Neural cell (in vitro differentiated cells): ENCODE measurements around the gene HLA-C. TPM values are rescaled to one million over a fixed set of nuclear protein-coding genes. Genes with fewer than 3 reads are reported as not detected.

Source experiments
- H2AFZ ChIP-seq: fragments of 200-600, 300-800 bp; sonication (generic), shearing (Covaris generic); 2 replicates; pipeline ENCODE4 v1.6.0; 2014; ENCODE audit warnings: low read depth, mild to moderate bottlenecking, antibody characterized with exemption, low read length, moderate library complexity
- H3F3A ChIP-seq: fragments of 200-600 bp; shearing (Covaris generic); 2 replicates; pipeline ENCODE4 v1.6.1; 2016; ENCODE audit warnings: mild to moderate bottlenecking, moderate library complexity, mixed read lengths, antibody characterized with exemption, low read length; ENCODE audit not compliant: insufficient read depth, poor library complexity, severe bottlenecking
- H3K27ac ChIP-seq: fragments of 200-600, 300-800 bp; sonication (generic), shearing (Covaris generic); 2 replicates; pipeline ENCODE4 v1.5.1; 2014; ENCODE audit warnings: mild to moderate bottlenecking, low read length, moderate library complexity
- H3K27me3 ChIP-seq: fragments of 300-800, 200-600 bp; sonication (generic), shearing (Covaris generic); 2 replicates; pipeline ENCODE4 v1.6.0; 2014; ENCODE audit warnings: mild to moderate bottlenecking, low read depth, low read length, moderate library complexity; ENCODE audit not compliant: insufficient read depth
- H3K36me3 ChIP-seq: fragments of 300-800, 200-600 bp; sonication (generic), shearing (Covaris generic); 2 replicates; pipeline ENCODE4 v1.5.1; 2014; ENCODE audit warnings: mild to moderate bottlenecking, antibody characterized with exemption, low read length, moderate library complexity; ENCODE audit not compliant: insufficient read depth
- H3K4me2 ChIP-seq: fragments of 300-800, 200-600 bp; sonication (generic), shearing (Covaris generic); 2 replicates; pipeline ENCODE4 v1.6.0; 2014; ENCODE audit warnings: mild to moderate bottlenecking, low read length
- H3K4me3 ChIP-seq: fragments of 300-800, 200-600 bp; sonication (generic), shearing (Covaris generic); 2 replicates; pipeline ENCODE4 v1.5.1; 2014; ENCODE audit warnings: mild to moderate bottlenecking, low read length, moderate library complexity
- H3K79me2 ChIP-seq: fragments of 200-600 bp; shearing (Covaris generic); replicated peaks from 2 replicates; pipeline ENCODE4 v1.6.0; 2014; ENCODE audit warnings: mild to moderate bottlenecking, low read length, moderate library complexity; ENCODE audit not compliant: insufficient read depth
- H3K9ac ChIP-seq: fragments of 300-800, 200-600 bp; sonication (generic), shearing (Covaris generic); 2 replicates; pipeline ENCODE4 v1.6.1; 2016; ENCODE audit warnings: mild to moderate bottlenecking, low read length, mixed read lengths
- H3K9me2 ChIP-seq: fragments of 200-600 bp; shearing (Covaris generic); 2 replicates; pipeline ENCODE4 v1.6.1; 2016; ENCODE audit warnings: mild to moderate bottlenecking, low read length, mixed read lengths; ENCODE audit not compliant: insufficient read depth
- H3K9me3 ChIP-seq: fragments of 200-600, 300-800 bp; sonication (generic), shearing (Covaris generic); 2 replicates; pipeline ENCODE4 v1.6.1; 2016; ENCODE audit warnings: mild to moderate bottlenecking, mixed run types, low read length, moderate library complexity, mixed read lengths
- H4K20me1 ChIP-seq: fragments of 200-600 bp; shearing (Covaris generic); 2 replicates; pipeline ENCODE4 v1.6.1; 2016; ENCODE audit warnings: mild to moderate bottlenecking, mixed run types; ENCODE audit not compliant: insufficient read depth
- EP300 ChIP-seq: fragments of 450-650 bp; conservative IDR thresholded peaks from 2 replicates; pipeline ENCODE4 v1.6.1; 2014; ENCODE audit warnings: antibody characterized with exemption, mild to moderate bottlenecking, moderate library complexity; ENCODE audit not compliant: poor library complexity, severe bottlenecking
- EZH2 ChIP-seq: fragments of 200-600, 300-800 bp; shearing (Covaris generic), sonication (generic); IDR thresholded peaks from 2 replicates; pipeline ENCODE4 v1.6.1; 2014; ENCODE audit warnings: antibody characterized with exemption, low read length, borderline replicate concordance, mild to moderate bottlenecking; ENCODE audit not compliant: insufficient read depth, poor library complexity, severe bottlenecking
- MXI1 ChIP-seq: fragments of 450-650 bp; conservative IDR thresholded peaks from 2 replicates; pipeline ENCODE4 v1.6.1; 2014; ENCODE audit warnings: antibody characterized with exemption, mild to moderate bottlenecking; ENCODE audit not compliant: poor library complexity, severe bottlenecking
- POLR2AphosphoS5 ChIP-seq: IDR thresholded peaks from 2 replicates; pipeline ENCODE4 v1.6.1; 2012
- RAD21 ChIP-seq: fragments of 450-650 bp; conservative IDR thresholded peaks from 2 replicates; pipeline ENCODE4 v1.6.1; 2014; ENCODE audit warnings: antibody characterized with exemption, mild to moderate bottlenecking, moderate library complexity
- SMC3 ChIP-seq: fragments of 450-650 bp; conservative IDR thresholded peaks from 2 replicates; pipeline ENCODE4 v1.6.1; 2014; ENCODE audit warnings: antibody characterized with exemption, mild to moderate bottlenecking, moderate library complexity; ENCODE audit not compliant: poor library complexity
- TAF1 ChIP-seq: IDR thresholded peaks from 2 replicates; pipeline ENCODE4 v1.6.1; 2012; ENCODE audit warnings: low read depth
- polyA plus RNA-seq: library from polyadenylated mRNA; depleted of rRNA; stranded (reverse); fragments of >200 nt; gene quantifications from 2 replicates; pipeline ENCODE4 v1.2.3, GENCODE V29; 2014
- TF ChIP-seq, protein P1 (sequence below): IDR thresholded peaks from 2 replicates; pipeline ENCODE4 v1.6.1; 2012; ENCODE audit warnings: borderline replicate concordance
- TF ChIP-seq, protein P2 (sequence below): fragments of 450-650 bp; IDR thresholded peaks from 2 replicates; pipeline ENCODE4 v1.5.1; 2014; ENCODE audit warnings: antibody characterized with exemption, mild to moderate bottlenecking, moderate library complexity; ENCODE audit not compliant: poor library complexity, severe bottlenecking

The HLA-C gene
- polyA plus RNA-seq, 1 donor from 2014 or later, result 18.0 TPM

DNA sequence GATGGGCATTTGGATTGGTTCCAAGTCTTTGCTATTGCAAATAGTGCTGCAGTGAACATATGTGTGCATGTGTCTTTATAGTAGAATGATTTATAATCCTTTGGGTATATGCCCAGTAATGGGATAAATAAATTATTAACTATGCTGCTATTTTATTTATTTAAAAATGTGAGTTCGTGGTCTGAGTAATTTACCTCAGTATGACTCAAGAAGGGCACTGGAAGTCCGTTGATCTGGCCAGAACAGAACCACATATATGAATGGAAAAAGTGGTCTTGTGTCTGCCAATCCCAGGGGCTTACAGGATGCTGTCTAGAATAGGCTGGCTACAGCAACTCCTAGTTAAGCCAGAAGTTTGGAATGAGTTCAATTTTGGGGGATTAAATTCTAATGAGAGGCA lies 27.6 kb upstream of the HLA-C start:
- H3K9me2 ChIP-seq, result no peaks in the 10 kb centered on the region
- no peak overlapping the region for H3K9ac ChIP-seq
- no peaks in the 10 kb centered on the region for H3F3A ChIP-seq
- no peaks in the 10 kb centered on the region for H4K20me1 ChIP-seq
- H3K79me2 ChIP-seq, result no peaks in the 10 kb centered on the region
- H3K9me3 ChIP-seq, result no peaks in the 10 kb centered on the region
- TF ChIP-seq TAF1 (no peak), RAD21 (no peak), EP300 (no peak), EZH2 (no peak), POLR2AphosphoS5 (no peak), SMC3 (no peak), MXI1 (no peak)
- TF ChIP-seq, protein P1, sequence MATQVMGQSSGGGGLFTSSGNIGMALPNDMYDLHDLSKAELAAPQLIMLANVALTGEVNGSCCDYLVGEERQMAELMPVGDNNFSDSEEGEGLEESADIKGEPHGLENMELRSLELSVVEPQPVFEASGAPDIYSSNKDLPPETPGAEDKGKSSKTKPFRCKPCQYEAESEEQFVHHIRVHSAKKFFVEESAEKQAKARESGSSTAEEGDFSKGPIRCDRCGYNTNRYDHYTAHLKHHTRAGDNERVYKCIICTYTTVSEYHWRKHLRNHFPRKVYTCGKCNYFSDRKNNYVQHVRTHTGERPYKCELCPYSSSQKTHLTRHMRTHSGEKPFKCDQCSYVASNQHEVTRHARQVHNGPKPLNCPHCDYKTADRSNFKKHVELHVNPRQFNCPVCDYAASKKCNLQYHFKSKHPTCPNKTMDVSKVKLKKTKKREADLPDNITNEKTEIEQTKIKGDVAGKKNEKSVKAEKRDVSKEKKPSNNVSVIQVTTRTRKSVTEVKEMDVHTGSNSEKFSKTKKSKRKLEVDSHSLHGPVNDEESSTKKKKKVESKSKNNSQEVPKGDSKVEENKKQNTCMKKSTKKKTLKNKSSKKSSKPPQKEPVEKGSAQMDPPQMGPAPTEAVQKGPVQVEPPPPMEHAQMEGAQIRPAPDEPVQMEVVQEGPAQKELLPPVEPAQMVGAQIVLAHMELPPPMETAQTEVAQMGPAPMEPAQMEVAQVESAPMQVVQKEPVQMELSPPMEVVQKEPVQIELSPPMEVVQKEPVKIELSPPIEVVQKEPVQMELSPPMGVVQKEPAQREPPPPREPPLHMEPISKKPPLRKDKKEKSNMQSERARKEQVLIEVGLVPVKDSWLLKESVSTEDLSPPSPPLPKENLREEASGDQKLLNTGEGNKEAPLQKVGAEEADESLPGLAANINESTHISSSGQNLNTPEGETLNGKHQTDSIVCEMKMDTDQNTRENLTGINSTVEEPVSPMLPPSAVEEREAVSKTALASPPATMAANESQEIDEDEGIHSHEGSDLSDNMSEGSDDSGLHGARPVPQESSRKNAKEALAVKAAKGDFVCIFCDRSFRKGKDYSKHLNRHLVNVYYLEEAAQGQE, result no peak
- TF ChIP-seq, protein P2, sequence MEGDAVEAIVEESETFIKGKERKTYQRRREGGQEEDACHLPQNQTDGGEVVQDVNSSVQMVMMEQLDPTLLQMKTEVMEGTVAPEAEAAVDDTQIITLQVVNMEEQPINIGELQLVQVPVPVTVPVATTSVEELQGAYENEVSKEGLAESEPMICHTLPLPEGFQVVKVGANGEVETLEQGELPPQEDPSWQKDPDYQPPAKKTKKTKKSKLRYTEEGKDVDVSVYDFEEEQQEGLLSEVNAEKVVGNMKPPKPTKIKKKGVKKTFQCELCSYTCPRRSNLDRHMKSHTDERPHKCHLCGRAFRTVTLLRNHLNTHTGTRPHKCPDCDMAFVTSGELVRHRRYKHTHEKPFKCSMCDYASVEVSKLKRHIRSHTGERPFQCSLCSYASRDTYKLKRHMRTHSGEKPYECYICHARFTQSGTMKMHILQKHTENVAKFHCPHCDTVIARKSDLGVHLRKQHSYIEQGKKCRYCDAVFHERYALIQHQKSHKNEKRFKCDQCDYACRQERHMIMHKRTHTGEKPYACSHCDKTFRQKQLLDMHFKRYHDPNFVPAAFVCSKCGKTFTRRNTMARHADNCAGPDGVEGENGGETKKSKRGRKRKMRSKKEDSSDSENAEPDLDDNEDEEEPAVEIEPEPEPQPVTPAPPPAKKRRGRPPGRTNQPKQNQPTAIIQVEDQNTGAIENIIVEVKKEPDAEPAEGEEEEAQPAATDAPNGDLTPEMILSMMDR, result no peak
- no peak overlapping the region for H2AFZ ChIP-seq
- no peaks in the 10 kb centered on the region for H3K36me3 ChIP-seq
- no peak overlapping the region for H3K27ac ChIP-seq
- H3K4me2 ChIP-seq, result no peak overlapping the region
- no peak overlapping the region for H3K4me3 ChIP-seq
- peaks cover 4% of the 10 kb centered on the region for H3K27me3 ChIP-seq

DNA sequence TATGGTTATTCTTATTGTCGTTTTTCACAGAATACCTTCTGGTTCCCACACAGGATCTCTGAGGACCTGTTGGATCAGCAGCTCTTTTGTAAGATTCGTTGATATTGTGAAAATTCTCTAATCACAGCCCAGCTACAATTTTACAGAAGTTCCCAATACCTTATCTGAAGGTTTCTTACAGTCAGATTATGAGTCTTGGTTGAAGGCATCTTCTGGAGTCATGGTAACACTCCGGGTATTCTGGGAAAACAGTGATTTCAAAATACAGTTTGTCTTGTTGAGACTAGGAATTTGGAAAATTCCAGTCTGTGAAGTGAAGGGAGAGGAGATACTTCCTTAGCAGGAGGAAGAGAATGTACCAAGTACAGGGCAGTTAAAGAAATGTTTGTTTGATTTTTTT lies 22.2 kb upstream of the HLA-C start:
- Histone ChIP-seq H3K27me3 (peaks cover 4% of the 10 kb centered on the region), H3K36me3 (no peaks in the 10 kb centered on the region), H3K79me2 (no peaks in the 10 kb centered on the region), H3K27ac (no peak overlapping the region), H4K20me1 (no peaks in the 10 kb centered on the region), H3K4me3 (no peak overlapping the region), H3K9me2 (no peaks in the 10 kb centered on the region), H3K4me2 (no peak overlapping the region), H3K9me3 (no peaks in the 10 kb centered on the region), H3K9ac (no peak overlapping the region), H2AFZ (no peak overlapping the region), H3F3A (no peaks in the 10 kb centered on the region)
- TF ChIP-seq, protein P1, result no peak
- no peak for TF ChIP-seq EP300
- no peak for TF ChIP-seq TAF1
- TF ChIP-seq POLR2AphosphoS5, result no peak
- TF ChIP-seq RAD21, result no peak
- TF ChIP-seq, protein P2, result no peak
- no peak for TF ChIP-seq EZH2
- no peak for TF ChIP-seq SMC3
- TF ChIP-seq MXI1, result no peak
